COLO668 (cell line): ENCODE data around the gene FASTKD2.

Experiments
- DNase-seq: peaks from one replicate; lab custom pipeline; 2025; ENCODE audit not compliant: unreplicated experiment; lab: John Stamatoyannopoulos, UW

FASTKD2 gene

GRCh38 chr2:206765242-206766056 lies at the start of gene FASTKD2, which contains the start of gene MDH1B:
FASTKD2 (plus strand) TSS chr2:206765606; CDS start chr2:206766694, 1,088 bp downstream.
MDH1B (minus strand) TSS chr2:206765328; CDS start chr2:206765271, 57 bp downstream.
- peak; percentile 86 for DNase-seq

DNA sequence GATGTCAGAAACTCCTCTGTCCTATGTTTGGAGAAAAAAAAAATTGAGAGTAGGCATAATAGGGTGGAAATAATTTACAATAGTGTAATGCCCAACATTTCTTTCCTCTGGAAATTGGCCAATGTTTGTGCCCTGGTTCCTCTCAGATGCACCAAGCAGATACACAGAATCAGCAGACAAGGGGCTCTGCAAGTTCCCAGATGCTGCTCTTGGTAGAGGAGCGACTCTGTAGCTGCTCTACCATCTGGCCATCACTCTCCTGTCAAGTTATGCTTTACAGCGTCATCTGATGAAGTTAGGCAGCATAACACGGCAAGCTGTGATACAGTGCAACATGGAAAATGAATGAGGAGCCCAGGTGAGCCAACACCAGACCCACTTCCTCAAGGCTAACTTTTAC lies 48.8 kb upstream of the FASTKD2 start:
- DNase-seq: no peak

DNA sequence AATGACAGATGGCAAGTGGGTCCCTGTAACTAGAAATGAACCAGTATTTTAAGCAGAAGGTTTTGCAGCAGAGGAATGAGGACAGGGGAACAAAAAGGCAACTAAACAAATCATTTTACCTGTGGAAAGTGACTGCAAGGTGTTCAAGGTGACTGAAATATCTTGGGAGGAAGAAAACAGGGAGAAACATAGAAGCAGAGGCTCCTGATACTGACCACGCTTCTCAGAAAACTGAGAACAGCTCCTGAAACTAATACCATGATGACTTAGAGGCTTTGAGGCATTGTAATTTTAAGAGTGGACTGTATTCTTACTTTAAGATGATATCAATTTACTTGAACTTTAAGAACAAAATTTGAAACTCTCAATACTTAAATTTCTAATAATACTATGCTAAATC lies 47.1 kb upstream of the FASTKD2 start, which contains the start of gene DYTN:
TSS of gene DYTN (minus strand) at position 101 of the 400 bp plus-strand sequence. CDS start 117 bp downstream, outside the sequence.
- no peak for DNase-seq

GRCh38 chr2:206721256-206721920 lies 44.0 kb upstream of the FASTKD2 start:
- DNase-seq: no peak

DNA sequence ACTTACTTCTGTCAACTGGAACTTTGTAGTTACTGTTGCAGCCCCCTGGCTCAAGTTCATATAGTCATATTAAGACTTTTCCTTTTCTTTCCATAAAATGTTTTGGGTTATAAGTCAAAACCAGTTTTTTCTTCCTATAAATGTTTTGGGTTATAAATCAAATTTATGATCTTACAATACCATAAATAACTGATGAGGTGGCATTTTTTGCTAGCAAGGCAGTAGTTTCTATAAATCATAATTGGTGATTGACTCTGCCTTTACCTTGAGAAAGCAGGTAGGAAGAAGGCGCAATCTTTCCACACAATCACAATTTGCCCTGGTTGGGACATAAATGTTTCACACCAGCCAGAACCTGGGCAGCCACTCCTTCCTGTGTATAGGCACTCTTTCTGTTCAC lies 42.1 kb upstream of the FASTKD2 start:
- DNase-seq: no peak

DNA sequence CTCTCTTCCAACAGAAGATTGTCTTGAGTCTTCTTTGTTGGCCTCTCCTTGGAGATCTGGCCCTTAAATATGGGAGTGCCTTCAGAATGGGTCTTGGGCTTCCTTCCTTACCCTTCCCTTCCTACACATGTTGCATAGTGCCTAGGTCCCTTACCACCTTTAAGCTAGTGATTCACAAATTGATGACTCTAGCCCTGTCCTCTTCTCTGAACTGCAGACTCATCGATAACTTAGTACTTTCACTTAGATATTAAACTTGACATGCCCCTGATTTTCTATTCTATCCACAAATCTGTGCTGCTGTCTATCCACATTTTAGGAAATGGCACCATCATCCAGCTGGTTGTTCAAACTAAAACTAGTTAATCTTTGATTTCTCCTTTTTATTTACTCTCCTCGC lies 38.1 kb upstream of the FASTKD2 start:
- no peak for DNase-seq

GRCh38 chr2:206728277-206729199 lies 36.9 kb upstream of the FASTKD2 start:
- DNase-seq: no peak

GRCh38 chr2:206733341-206733740 lies 32.1 kb upstream of the FASTKD2 start:
- DNase-seq: no peak

GRCh38 chr2:206736935-206737334 lies 28.5 kb upstream of the FASTKD2 start:
- no peak for DNase-seq

GRCh38 chr2:206739271-206739670 lies 26.1 kb upstream of the FASTKD2 start:
- no peak for DNase-seq

DNA sequence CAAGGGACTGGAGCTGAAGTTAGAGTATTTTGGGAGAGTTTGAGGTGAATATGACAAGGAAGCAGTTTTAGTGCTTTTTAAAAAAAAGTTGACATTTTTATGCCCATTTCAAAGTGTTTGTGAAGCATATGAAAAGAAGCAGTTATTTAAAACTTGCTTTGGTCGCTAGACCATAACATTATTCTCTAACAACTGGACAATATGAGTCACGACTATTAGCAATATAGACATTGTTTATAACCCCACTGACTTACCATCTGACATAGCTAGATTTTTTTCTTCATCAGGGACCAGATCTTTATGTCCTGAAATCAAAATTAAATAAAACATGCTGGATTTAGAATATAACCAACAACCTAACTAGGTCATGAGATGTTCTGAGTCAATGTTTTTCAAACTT lies 24.6 kb upstream of the FASTKD2 start:
- DNase-seq: no peak

DNA sequence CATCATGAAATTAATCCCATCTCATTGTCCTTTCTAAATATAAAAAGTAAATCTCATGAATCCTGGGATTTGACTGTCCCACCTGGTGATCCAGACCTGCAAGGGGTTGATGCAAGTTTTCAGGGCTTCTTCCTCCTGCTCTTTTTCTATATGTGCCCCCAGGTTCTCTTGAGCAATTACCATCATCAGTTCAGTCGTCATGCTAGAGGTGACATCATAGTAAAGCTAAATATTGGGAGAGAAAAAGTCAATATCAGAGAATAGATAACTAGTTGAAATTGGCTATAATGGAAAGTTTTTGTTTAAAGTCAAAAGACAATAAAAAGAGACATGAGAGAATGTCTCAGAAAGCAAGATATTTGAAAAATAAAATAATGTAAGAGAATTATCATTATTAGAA lies 8.6 kb upstream of the FASTKD2 start:
- no peak for DNase-seq

GRCh38 chr2:206764673-206765241 lies 649 bp upstream of the FASTKD2 start:
- no peak for DNase-seq

DNA sequence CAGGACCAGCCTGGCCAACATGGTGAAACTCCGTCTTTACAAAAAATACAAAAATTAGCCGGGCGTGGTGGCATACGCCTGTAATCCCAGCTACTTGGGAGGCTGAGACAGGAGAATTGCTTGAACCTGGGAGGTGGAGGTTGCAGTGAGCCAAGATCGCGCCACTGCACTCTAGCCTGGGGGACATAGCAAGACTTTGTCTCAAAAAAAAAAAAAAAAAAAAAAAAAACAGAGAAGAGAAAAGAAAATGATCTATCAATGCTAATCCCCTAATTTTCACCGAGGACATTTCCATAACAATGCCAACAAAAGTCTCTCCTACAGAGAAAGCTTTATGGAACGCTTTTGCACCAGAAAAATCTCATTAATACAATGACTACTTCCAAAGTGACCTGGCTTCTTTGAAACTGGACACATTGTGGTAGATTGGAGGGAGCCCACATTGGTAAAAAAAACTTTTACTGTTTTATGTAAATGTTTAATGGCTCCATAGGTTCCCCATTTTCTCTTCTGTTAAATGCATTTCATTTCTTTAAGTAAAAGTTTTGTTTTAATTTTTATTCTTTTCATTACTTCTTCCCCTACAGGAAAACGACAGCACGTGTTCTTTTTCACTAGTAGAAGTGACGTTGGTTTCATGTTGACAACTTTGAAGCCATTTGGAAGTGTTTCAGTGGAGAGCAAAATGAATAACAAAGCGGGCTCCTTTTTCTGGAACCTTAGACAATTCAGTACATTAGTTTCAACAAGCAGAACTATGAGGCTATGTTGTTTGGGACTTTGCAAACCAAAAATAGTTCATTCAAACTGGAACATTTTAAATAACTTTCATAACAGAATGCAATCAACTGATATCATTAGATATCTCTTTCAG lies 888 bp downstream of the FASTKD2 start:
- no peak for DNase-seq

- no peak for DNase-seq
Observed at GRCh38 chr2:206774871-206775270, 9.5 kb downstream of the FASTKD2 start.

DNA sequence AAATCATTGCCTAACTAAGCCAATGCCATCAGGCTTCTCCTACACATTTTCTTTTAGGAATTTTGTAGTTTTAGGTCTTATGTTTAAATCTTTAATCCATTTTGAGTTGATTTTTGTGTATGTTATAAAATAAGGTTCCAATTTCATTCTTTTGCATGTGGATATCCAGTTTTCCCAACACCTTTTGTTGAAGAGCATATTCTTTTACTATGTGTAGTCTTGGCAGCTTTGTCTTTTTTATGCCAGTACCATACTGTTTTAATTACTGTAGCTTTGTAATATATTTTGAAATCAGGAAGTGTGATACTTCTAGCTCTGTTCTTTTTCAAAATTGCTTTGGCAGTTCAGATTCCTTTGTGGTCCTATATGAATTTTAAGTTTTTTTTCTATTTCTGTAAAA lies 11.0 kb downstream of the FASTKD2 start:
- no peak for DNase-seq

GRCh38 chr2:206780671-206781070 lies 15.3 kb downstream of the FASTKD2 start:
- no peak for DNase-seq

DNA sequence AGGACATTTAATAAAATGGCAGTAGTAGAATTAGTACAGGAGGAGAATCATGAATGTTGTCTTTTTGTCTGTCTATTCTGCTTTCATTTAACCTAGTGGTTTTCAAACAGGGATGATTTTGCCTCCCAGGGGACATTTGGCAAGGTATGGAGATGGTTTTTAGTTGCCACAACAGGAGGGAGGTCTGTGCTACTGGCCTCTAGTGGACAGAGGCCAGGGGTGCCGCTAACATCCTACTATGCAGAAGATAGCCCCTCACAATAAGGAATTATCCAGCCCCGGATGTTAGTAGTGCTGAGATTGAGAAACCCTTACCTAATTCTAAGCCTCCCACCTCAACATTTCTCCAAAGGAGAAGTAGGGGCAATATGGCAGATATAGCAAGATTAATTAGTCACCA lies 18.3 kb downstream of the FASTKD2 start:
- DNase-seq: peak; percentile 4

DNA sequence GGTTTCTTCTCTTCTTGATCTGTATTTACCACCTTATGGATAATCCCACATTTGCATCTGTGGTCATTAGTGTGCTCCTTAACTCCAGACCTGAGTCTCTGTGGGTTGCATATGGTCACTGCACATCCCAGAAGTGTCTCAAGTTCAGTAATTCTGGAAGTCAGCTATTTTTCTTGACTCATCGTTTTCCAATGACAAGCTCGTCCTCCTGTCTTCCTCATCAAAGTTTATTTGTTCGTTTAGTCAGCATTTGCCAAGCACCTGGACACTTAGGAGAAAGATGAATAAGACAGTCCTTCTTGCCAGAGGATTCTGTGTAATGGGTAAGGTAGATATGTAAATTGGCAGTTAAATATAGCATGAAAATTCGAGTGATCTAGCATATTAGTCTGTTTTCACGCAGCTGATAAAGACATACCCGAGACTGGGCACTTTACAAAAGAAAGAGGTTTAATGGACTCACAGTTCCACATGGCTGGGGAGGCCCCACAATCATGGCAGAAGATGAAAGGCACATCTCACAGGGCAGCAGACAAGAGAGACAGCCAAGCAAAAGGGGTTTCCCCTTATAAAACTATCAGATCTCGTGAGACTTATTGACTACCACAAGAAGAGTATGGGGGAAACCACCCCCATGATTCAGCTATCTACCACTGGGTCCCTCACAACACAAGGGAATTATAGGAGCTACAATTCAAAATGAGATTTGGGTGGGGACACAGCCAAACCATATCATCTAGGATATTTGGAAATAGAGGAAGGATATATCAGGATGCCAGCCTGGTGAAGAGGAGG lies 19.4 kb downstream of the FASTKD2 start:
- DNase-seq: no peak
